VCaP (cell line): ENCODE measurements around the gene RPL4.

Source experiments
- H3K27ac ChIP-seq: fragments of 450-650 bp; 2 replicates; pipeline ENCODE4 v1.5.1; 2017
- CTCF ChIP-seq: fragments of 450-650 bp; conservative IDR thresholded peaks from 2 replicates; pipeline ENCODE4 v1.5.1; 2017; ENCODE audit warnings: mild to moderate bottlenecking, moderate library complexity

Gene RPL4

DNA sequence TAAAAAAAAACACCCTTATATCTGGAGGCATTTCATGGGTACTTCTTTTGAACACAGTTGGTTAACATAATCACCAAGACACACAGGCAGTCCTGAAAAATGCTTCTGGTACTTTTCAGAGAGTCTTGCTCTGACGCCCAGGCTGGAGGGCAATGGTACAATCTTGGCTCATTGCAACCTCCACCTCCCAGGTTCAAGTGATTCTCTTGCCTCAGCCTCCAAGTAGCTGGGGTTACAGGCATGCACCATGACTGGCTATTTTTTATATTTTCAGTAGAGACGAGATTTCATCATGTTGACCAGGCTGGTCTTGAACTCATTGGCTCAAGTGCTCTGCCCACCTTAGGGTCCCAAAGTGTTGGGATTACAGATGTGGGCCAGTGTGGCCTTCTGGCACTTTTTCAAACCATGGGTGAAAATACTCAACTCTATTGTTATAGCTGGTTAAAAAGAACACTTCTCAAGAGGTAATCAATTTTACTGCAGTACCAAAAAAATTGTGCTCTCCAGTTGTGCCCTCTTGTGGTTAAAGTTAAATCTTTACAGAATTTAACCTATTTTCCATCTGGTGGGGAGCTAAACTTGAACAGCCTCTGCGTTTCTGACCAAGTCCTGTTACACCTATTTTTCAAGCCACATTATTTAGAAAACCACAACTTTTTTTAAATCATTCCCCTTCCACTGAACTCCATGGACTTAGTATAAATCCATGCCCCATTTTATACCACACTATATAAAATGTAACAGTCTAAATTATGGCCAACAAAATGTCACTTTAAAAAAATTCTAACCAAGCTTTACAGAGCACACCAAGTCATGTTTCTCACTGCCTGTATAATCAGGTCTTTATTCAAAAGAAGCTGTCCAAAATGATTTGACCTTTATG is 5.9 kb downstream of the RPL4 start:
- H3K27ac ChIP-seq, result peak overlapping the region; percentile 98
- peak; percentile 65 for TF ChIP-seq CTCF

DNA sequence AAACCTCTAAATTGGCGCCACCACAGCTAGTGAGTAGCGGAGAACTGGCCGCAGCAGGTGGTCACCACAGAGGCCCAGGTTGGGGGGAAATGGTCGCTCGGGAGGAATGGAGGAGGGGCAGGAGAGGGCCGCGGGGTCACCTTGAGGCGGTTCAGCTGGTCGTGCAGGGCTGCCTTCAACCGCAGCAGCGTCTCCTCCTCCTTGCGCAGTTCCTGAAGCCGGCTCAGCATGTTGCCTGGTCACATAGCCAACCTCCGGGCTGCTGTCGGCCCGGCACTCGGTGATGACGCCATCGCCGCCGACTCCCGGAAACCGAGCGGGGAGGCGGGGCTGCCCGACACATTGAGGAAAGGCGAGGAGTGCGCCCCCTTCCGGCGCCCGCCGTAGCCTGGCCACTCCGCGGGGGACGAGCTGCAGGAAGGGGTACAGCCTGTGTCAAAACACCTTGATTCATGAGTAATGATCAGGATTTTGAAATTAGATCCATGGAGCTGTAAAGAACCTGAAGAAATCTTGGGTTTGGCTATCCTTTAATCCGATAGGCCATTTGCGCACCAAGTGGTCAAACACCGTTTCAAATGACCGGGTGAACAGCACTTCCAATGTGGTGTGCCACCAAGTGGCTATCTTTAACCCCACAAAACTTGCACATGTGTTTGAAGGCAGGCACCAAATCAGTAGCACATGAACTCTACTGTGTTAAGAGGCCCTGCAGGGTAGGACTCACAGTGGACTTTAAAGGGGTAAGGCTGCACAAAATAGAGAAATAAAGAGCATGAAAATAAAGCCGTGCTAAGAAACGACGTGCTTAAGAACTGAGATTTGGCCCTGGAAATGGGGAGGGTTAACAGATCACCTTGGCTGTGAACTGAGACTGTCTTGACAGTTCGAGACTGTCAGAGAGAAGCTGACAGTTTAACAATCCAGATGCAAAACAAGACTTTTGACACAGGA is 6.9 kb downstream of the RPL4 start, which contains the start of gene SNAPC5:
SNAPC5 (minus strand) TSS at position 261 of the 954 bp plus-strand sequence; CDS start at position 230, 31 bp downstream.
- peak within 1 kb of the TSS; percentile 98 for H3K27ac ChIP-seq
- peak; percentile 99 for TF ChIP-seq CTCF

DNA sequence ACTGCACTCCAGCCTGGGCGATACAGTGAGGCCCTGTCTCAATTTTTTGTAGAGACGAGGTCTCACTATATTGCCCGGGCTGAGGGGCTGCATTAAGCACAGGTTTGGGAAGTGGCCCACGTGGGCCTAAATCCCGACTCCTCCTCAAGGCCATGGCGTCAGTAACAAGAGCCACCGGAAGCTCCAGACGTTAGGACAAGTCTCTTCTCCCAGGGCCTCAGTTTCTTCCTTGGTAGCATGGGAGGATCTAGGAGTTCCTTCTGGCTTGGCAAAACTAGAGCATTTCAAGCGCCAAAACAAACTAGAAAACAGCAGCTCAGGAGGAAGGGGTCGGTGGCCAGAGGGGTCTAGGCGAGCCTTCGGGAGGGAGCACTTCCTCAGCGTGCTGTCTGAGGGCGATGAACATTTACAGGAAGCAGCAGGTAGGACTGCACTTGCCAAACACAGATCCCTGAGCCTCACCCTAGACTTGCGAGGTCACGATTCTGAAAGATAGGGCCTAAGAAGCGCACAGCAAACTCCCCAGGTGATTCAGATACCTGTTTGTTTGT is 7.6 kb downstream of the RPL4 start:
- TF ChIP-seq CTCF, result no peak

GRCh38 chr15:66494262-66494661 is 10.4 kb downstream of the RPL4 start:
- no peak for TF ChIP-seq CTCF
- no peak overlapping the region for H3K27ac ChIP-seq

More for the DNA sequence above, 7.6 kb downstream of the RPL4 start:
- peak overlapping the region; percentile 98 for H3K27ac ChIP-seq

DNA sequence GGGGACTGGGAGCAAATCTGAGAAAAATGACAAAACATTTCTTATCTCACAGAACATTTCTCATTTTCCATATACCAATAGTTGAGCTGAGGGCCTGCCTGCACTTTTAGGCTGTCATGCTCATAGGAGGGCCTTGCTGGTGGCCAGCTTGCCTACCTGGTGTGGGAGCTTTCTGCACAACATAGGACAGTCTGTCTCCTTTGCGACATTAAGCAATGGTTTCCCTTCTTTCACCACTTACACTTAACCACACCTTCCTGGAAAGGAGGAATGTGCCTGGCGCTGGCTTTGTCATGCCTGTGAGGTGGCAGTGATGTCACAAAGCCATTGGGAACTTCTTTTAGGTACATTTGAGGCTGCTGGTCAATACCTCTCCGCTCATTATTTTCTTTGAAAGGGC is 12.8 kb downstream of the RPL4 start:
- H3K27ac ChIP-seq, result peak overlapping the region; percentile 16; the same call in 1 of the 2 replicates
- TF ChIP-seq CTCF, result no peak

DNA sequence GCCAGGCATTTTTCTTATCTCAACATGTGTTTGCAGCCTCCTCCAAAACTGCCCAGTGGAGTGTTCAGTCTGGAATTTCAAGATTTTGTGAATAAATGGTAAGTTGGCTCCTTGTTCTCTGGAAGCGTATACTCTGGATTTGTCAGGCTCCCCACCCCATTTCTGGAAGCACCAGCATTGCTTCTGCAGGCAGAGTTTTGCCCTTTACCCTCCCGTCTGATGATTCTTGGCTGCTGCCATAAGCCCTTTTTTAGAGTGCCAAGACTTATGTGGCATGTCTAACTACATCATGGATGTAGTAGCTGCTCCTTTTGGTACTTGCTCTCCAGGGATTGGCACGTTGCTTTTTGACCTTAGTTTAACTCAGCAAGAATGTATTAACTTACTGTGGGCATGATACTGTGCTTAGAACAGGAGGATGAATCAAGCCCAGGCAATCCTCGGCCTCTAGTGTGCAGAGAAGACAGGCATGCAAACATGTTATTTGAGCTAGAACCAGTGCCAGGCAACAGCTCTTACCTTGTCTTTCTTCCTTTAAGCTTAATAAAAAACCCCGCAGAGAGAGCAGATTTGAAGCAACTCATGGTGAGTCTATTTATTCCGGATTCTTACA is 15.4 kb downstream of the RPL4 start:
- no peak overlapping the region for H3K27ac ChIP-seq
- no peak for TF ChIP-seq CTCF
